Sigmoid colon (tissue), 7 donors: ENCODE measurements around the gene FNIP2. TPM values are rescaled to one million over a fixed set of nuclear protein-coding genes. Genes with fewer than 3 reads are reported as not detected.

ENCODE experiments used
- DNase-seq: peaks from one replicate; pipeline ENCODE4 v3.0.0-alpha.2; 2019
- H3K27ac ChIP-seq, 4 donors: fragments of 200-600 bp; sonication (generic); one replicate each; pipeline ENCODE4 v1.5.1; 2016 to 2019; ENCODE audit warnings: mild to moderate bottlenecking in 1 of 4
- H3K27me3 ChIP-seq, 3 donors: fragments of 200-600 bp; sonication (generic); one replicate each; pipeline ENCODE4 v1.5.1; 2019; ENCODE audit warnings: mild to moderate bottlenecking in 1 of 3
- H3K36me3 ChIP-seq, 4 donors: fragments of 200-600 bp; sonication (generic); one replicate each; pipeline ENCODE4 v1.5.1; 2016 to 2019
- H3K4me1 ChIP-seq, 4 donors: fragments of 200-600 bp; sonication (generic); one replicate each; pipeline ENCODE4 v1.5.1; 2017 to 2019
- H3K4me3 ChIP-seq, 4 donors: fragments of 200-600 bp; sonication (generic); one replicate each; pipeline ENCODE4 v1.5.1; 2017 to 2019; ENCODE audit warnings: mild to moderate bottlenecking in 2 of 4, moderate library complexity in 1 of 4
- H3K9me3 ChIP-seq, 4 donors: fragments of 200-600 bp in 3 of 4; sonication (generic) in 3 of 4; one replicate each; pipeline versions ENCODE4 v1.5.1 to v1.6.1; 2013 to 2019
- EP300 ChIP-seq, 4 donors: sonication (generic); formaldehyde crosslinking; IDR thresholded peaks; one replicate each; pipeline ENCODE4 v1.6.1; 2017; ENCODE audit warnings: antibody characterized with exemption in 4 of 4
- POLR2A ChIP-seq, 2 donors: fragments of 450-650 bp; IDR thresholded peaks; one replicate each; pipeline ENCODE4 v1.6.1; 2016; ENCODE audit warnings: antibody characterized with exemption in 2 of 2, mild to moderate bottlenecking in 2 of 2, moderate library complexity in 2 of 2
- POLR2AphosphoS5 ChIP-seq, 4 donors: sonication (generic); formaldehyde crosslinking; IDR thresholded peaks; one replicate each; pipeline ENCODE4 v1.6.1; 2017; ENCODE audit warnings: antibody characterized with exemption in 4 of 4
- WGBS, 2 donors: extraction: QIAGEN DNeasy Blood & Tissue Kit; methylation state at CpG; one replicate each; pipeline ENCODE4 v1.1.7; 2013; 5-methylcytosine and 5-hydroxymethylcytosine counted together
- intact Hi-C: fragments of 100-400 bp; cut with DNase I; formaldehyde crosslinking; loops from one replicate; pipeline ENCODE4 v1.15.1; 2023
- polyA plus RNA-seq, 3 donors: library from polyadenylated mRNA; stranded (reverse); fragments of 200-250 nt; gene quantifications; one replicate each; pipeline ENCODE4 v1.2.3, GENCODE V29; 2013
- total RNA-seq, 4 donors: library from RNA; depleted of rRNA; stranded (reverse); fragments of >200 nt; gene quantifications; one replicate each; pipeline ENCODE4 v1.1.0, GENCODE V29; 2016
- TF ChIP-seq, protein P1 (sequence below), 4 experiments: fragments of 450-650 bp in 3 of 4; fragments of 200-600 bp in 1 of 4; IDR thresholded peaks; one replicate each; pipeline ENCODE4 v1.5.1; 2016 to 2019; ENCODE audit warnings: antibody characterized with exemption in 4 of 4, mild to moderate bottlenecking in 3 of 4, moderate library complexity in 2 of 4
- donor health status: healthy with polysubstance abuse.
- donor health status: Bipolar disorder and iron deficiency.
- donor health status: healthy.

Gene FNIP2
- total and polyA plus RNA-seq, 7 donors = 14.4 to 38.9 (median 35.2) TPM

DNA sequence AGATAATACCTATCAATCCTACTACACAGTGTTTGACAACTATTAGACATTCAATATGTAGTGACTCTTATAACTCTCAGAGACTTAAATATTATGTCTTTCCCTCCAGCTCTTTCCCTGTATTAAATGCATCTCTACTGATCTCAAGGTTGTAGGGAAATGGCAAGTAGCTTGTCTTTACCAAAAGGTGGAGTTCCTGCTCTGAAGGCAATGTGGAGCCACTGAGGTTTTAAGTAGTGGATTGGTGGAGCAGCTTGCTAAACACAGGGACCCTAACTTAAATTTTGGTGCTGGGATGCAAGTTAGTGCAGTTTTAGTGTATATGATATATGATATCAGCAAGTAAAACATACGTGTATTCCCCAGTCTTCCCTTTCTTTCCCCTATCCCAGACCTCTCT lies 13.1 kb downstream of the FNIP2 start:
- WGBS, 2 donors = 14 to 43% methylated on average over 1 of the region's 1 CpG
- DNase-seq = no peak
- H3K4me1 ChIP-seq = peaks cover 0 to 70% (median 66%) of the 10 kb centered on the region in 4 donors
- H3K9me3 ChIP-seq = no peaks in the 10 kb centered on the region
- TF ChIP-seq POLR2AphosphoS5 (IDR thresholded peaks at IDR 0.05) (no peak), EP300 (IDR thresholded peaks at IDR 0.05) (no peak), POLR2A (IDR thresholded peaks at IDR 0.05) (no peak)
- TF ChIP-seq, protein P1, sequence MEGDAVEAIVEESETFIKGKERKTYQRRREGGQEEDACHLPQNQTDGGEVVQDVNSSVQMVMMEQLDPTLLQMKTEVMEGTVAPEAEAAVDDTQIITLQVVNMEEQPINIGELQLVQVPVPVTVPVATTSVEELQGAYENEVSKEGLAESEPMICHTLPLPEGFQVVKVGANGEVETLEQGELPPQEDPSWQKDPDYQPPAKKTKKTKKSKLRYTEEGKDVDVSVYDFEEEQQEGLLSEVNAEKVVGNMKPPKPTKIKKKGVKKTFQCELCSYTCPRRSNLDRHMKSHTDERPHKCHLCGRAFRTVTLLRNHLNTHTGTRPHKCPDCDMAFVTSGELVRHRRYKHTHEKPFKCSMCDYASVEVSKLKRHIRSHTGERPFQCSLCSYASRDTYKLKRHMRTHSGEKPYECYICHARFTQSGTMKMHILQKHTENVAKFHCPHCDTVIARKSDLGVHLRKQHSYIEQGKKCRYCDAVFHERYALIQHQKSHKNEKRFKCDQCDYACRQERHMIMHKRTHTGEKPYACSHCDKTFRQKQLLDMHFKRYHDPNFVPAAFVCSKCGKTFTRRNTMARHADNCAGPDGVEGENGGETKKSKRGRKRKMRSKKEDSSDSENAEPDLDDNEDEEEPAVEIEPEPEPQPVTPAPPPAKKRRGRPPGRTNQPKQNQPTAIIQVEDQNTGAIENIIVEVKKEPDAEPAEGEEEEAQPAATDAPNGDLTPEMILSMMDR (IDR thresholded peaks at IDR 0.05) = no peak
- intact Hi-C loops = no loop called here
- no peaks in the 10 kb centered on the region for H3K27me3 ChIP-seq
- peak overlapping the region in 2 of 4 donors; percentile 48 to 71 for H3K27ac ChIP-seq
- no peaks in the 10 kb centered on the region for H3K36me3 ChIP-seq
- H3K4me3 ChIP-seq = no peak overlapping the region

DNA sequence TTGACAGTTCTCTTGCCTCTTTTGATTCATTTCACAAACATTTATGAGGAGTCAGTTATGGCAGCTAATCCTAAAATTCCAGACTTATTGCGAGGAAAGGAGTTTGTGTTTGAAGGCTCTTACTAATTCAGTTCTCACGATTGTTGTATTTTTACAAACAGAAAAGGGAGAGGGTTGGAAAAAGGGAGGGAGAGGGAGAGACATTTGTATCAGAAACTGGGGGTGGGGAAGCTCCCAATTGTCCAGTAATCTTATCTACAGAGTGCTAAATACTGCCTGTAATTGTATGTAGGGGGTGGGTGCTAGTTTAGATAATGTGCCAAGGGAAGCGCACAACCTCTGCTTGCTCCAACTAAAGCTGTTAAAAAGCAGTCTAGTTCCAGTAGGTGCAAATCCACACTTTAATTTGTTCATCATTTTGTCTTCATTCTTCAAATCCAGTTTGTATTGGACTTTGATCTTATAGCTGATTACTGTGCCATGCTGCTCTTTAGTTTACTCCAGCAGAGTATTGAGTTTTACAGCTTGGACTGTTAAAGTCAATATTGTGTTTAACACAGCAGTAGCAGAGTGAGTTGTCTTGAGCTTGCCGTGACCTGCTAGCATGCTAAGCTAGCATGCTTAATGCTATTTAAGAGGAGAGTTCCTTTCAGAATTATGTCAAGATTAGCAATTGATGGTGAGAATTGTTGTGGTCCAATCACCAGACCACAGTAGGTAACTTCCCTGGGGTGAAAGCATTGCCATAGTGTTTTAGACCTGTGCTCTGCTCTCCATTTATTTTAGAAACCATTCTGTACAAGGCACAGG lies 13.9 kb downstream of the FNIP2 start:
- peak overlapping the region in 3 of 4 donors; percentile 48 to 71 (median 51) for H3K27ac ChIP-seq
- TF ChIP-seq POLR2A (IDR thresholded peaks at IDR 0.05) = no peak
- TF ChIP-seq, protein P1 (IDR thresholded peaks at IDR 0.05) = no peak
- no peak for TF ChIP-seq POLR2AphosphoS5 (IDR thresholded peaks at IDR 0.05)
- no peak for TF ChIP-seq EP300 (IDR thresholded peaks at IDR 0.05)
- H3K9me3 ChIP-seq = no peaks in the 10 kb centered on the region
- H3K27me3 ChIP-seq = no peaks in the 10 kb centered on the region
- H3K4me1 ChIP-seq = peaks cover 0 to 74% (median 71%) of the 10 kb centered on the region in 4 donors
- no peak overlapping the region for H3K4me3 ChIP-seq
- intact Hi-C loops = no loop called here
- WGBS, 2 donors = 12 to 58% methylated on average over 4 of the region's 4 CpGs
- DNase-seq = no peak
- H3K36me3 ChIP-seq = no peaks in the 10 kb centered on the region

DNA sequence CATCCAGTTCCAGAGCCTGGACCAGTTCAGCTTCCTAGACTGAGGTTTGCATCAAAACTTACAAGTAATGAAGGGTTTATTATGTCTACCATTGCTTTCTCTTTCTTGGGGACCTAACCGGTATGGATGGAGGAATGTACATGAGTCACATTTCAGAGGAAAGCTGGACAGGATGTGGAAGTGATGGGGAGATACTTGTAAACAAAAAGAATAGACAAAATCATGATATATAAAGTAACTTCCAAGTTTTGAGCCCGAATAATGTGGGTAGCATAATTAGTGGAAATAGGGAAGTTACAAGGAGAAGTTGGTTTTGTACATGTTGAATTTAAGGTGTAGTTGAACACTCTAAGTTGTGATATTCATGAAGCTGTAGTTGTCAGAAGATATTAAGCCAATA lies 15.0 kb downstream of the FNIP2 start:
- DNase-seq = no peak

DNA sequence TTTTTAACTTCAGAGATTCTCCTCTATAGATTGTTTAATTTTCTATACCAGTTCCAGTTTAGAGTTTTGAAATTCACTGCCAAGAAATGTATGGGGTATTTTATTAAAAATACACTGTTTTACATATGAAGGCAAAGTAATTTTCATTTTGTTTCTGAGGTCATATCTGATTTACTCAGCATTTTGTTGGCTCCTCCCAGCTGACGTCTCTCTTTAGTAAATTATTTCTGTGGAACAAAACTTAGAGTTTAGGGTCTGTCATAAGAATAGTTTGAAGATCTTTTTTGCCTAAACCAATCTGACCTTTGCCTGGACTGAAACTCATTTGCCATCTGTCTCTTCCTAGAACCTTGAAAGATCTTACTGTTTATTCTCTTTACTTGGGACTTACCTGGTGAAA lies 16.9 kb downstream of the FNIP2 start:
- Histone ChIP-seq H3K27ac (peak overlapping the region in 3 of 4 donors; percentile 50 to 71 (median 63)), H3K4me3 (no peak overlapping the region), H3K4me1 (peaks cover 0 to 77% (median 68%) of the 10 kb centered on the region in 4 donors), H3K36me3 (no peaks in the 10 kb centered on the region), H3K27me3 (no peaks in the 10 kb centered on the region), H3K9me3 (no peaks in the 10 kb centered on the region)
- 9 to 55% methylated on average over 1 of the region's 1 CpG for WGBS, 2 donors
- TF ChIP-seq, protein P1 (IDR thresholded peaks at IDR 0.05) = no peak
- TF ChIP-seq POLR2AphosphoS5 (IDR thresholded peaks at IDR 0.05) (no peak), EP300 (IDR thresholded peaks at IDR 0.05) (no peak), POLR2A (IDR thresholded peaks at IDR 0.05) (no peak)
- intact Hi-C loops = no loop called here
- DNase-seq = no peak

More for the DNA sequence above, 15.0 kb downstream of the FNIP2 start:
- Histone ChIP-seq H3K27me3 (no peaks in the 10 kb centered on the region), H3K9me3 (no peaks in the 10 kb centered on the region), H3K27ac (peak overlapping the region; percentile 41 to 71 (median 50)), H3K4me1 (peaks cover 0 to 74% (median 70%) of the 10 kb centered on the region in 4 donors), H3K4me3 (no peak overlapping the region), H3K36me3 (no peaks in the 10 kb centered on the region)
- 11 to 24% methylated on average over 2 of the region's 2 CpGs for WGBS, 2 donors
- TF ChIP-seq EP300 (IDR thresholded peaks at IDR 0.05) (no peak), POLR2AphosphoS5 (IDR thresholded peaks at IDR 0.05) (no peak), POLR2A (IDR thresholded peaks at IDR 0.05) (no peak)
- TF ChIP-seq, protein P1 (IDR thresholded peaks at IDR 0.05) = no peak
- intact Hi-C loops = no loop called here
